HEK293 (cell line): ENCODE measurements around the gene CXXC5.
A peak's percentile ranks its signal among the peaks of the same experiment; 100 is the strongest.

Experiments
- CTCF ChIA-PET: fragments of 350-600 bp; formaldehyde crosslinking; extraction: SDS; loops from one replicate; lab custom pipeline; 2021; ENCODE audit warnings: antibody characterized with exemption; lab: Yijun Ruan, JAX
- POLR2A ChIA-PET: fragments of 300-600 bp; formaldehyde crosslinking; extraction: SDS; loops from one replicate; lab custom pipeline; 2020; ENCODE audit warnings: antibody characterized with exemption, inconsistent platforms; lab: Yijun Ruan, JAX
- H3K27ac ChIP-seq: fragments of 200-500 bp; sonication (Bioruptor generic); 2 replicates; pipeline ENCODE4 v1.5.1; 2014; ENCODE audit warnings: low read depth, low read length, control low read depth, inconsistent platforms; ENCODE audit errors: extremely low read depth
- H3K36me3 ChIP-seq, 2 experiments: fragments of 200-500 bp in 1 of 2; sonication (Bioruptor generic) in 1 of 2; 1 replicate in 1 of 2; 2 replicates in 1 of 2; pipeline ENCODE4 v1.5.1; 2014 to 2017; ENCODE audit warnings: inconsistent platforms in 2 of 2, low read length in 2 of 2; ENCODE audit not compliant: control insufficient read depth in 2 of 2, insufficient read depth in 1 of 2
- H3K4me1 ChIP-seq: fragments of 200-500 bp; sonication (Bioruptor generic); 2 replicates; pipeline ENCODE4 v1.5.1; 2014; ENCODE audit warnings: mild to moderate bottlenecking, low read length, inconsistent platforms; ENCODE audit not compliant: control insufficient read depth, insufficient read depth
- H3K4me3 ChIP-seq: 2 replicates; pipeline ENCODE4 v1.5.1; 2011; ENCODE audit warnings: low read depth, mild to moderate bottlenecking, control low read depth, low read length, moderate library complexity
- H3K9me3 ChIP-seq: fragments of 200-500 bp; sonication (Bioruptor generic); 2 replicates; pipeline ENCODE4 v1.5.1; 2014; ENCODE audit warnings: low read depth, low read length, inconsistent platforms; ENCODE audit not compliant: control insufficient read depth, insufficient read depth
- EGR2 ChIP-seq: fragments of 450-650 bp; formaldehyde crosslinking; IDR thresholded peaks from 2 replicates; pipeline ENCODE4 v1.5.1; 2016; ENCODE audit warnings: low read depth, missing biosample characterization, missing genetic modification characterization
- GLI4 ChIP-seq: fragments of 450-650 bp; formaldehyde crosslinking; IDR thresholded peaks from 2 replicates; pipeline ENCODE4 v1.5.1; 2016; ENCODE audit warnings: missing biosample characterization, missing genetic modification characterization
- HIC1 ChIP-seq: fragments of 450-650 bp; formaldehyde crosslinking; IDR thresholded peaks from 2 replicates; pipeline ENCODE4 v1.5.1; 2016; ENCODE audit warnings: missing biosample characterization, missing genetic modification characterization
- KLF10 ChIP-seq: fragments of 450-650 bp; IDR thresholded peaks from 2 replicates; pipeline ENCODE4 v1.5.1; 2018; ENCODE audit warnings: missing biosample characterization, mild to moderate bottlenecking, missing genetic modification characterization
- KLF9 ChIP-seq: fragments of 450-650 bp; formaldehyde crosslinking; IDR thresholded peaks from 2 replicates; pipeline ENCODE4 v1.5.1; 2016; ENCODE audit warnings: missing biosample characterization, missing genetic modification characterization, low read depth
- RBAK ChIP-seq: fragments of 450-650 bp; formaldehyde crosslinking; IDR thresholded peaks from 2 replicates; pipeline ENCODE4 v1.5.1; 2016; ENCODE audit warnings: missing biosample characterization, missing genetic modification characterization
- REPIN1 ChIP-seq: fragments of 450-650 bp; formaldehyde crosslinking; IDR thresholded peaks from 2 replicates; pipeline ENCODE4 v1.5.1; 2017; ENCODE audit warnings: missing biosample characterization, missing genetic modification characterization, low read depth
- SCRT2 ChIP-seq: fragments of 450-650 bp; formaldehyde crosslinking; IDR thresholded peaks from 2 replicates; pipeline ENCODE4 v1.5.1; 2016; ENCODE audit warnings: missing biosample characterization, missing genetic modification characterization
- SP2 ChIP-seq: fragments of 450-650 bp; formaldehyde crosslinking; IDR thresholded peaks from 2 replicates; pipeline ENCODE4 v1.5.1; 2016; ENCODE audit warnings: missing biosample characterization, missing genetic modification characterization
- ZBTB48 ChIP-seq: fragments of 450-650 bp; formaldehyde crosslinking; IDR thresholded peaks from 2 replicates; pipeline ENCODE4 v1.5.1; 2016; ENCODE audit warnings: missing biosample characterization, missing genetic modification characterization
- ZFP37 ChIP-seq: fragments of 450-650 bp; formaldehyde crosslinking; IDR thresholded peaks from 2 replicates; pipeline ENCODE4 v1.5.1; 2016; ENCODE audit warnings: missing biosample characterization, missing genetic modification characterization
- ZFP41 ChIP-seq: fragments of 450-650 bp; formaldehyde crosslinking; IDR thresholded peaks from 2 replicates; pipeline ENCODE4 v1.5.1; 2016; ENCODE audit warnings: missing biosample characterization, missing genetic modification characterization, borderline replicate concordance
- ZIC2 ChIP-seq: fragments of 450-650 bp; formaldehyde crosslinking; IDR thresholded peaks from 2 replicates; pipeline ENCODE4 v1.5.1; 2016; ENCODE audit warnings: missing biosample characterization, missing genetic modification characterization
- ZNF121 ChIP-seq: fragments of 450-650 bp; formaldehyde crosslinking; IDR thresholded peaks from 2 replicates; pipeline ENCODE4 v1.5.1; 2016; ENCODE audit warnings: missing biosample characterization, missing genetic modification characterization
- ZNF132 ChIP-seq: fragments of 450-650 bp; formaldehyde crosslinking; IDR thresholded peaks from 2 replicates; pipeline ENCODE4 v1.5.1; 2017; ENCODE audit warnings: missing biosample characterization, missing genetic modification characterization, borderline replicate concordance
- ZNF174 ChIP-seq: fragments of 450-650 bp; formaldehyde crosslinking; IDR thresholded peaks from 2 replicates; pipeline ENCODE4 v1.5.0; 2017; ENCODE audit warnings: missing biosample characterization, mild to moderate bottlenecking, missing genetic modification characterization
- ZNF211 ChIP-seq: fragments of 450-650 bp; formaldehyde crosslinking; IDR thresholded peaks from 2 replicates; pipeline ENCODE4 v1.5.1; 2016; ENCODE audit warnings: low read depth, missing biosample characterization, missing genetic modification characterization
- ZNF221 ChIP-seq: fragments of 450-650 bp; formaldehyde crosslinking; IDR thresholded peaks from 2 replicates; pipeline ENCODE4 v1.5.1; 2017; ENCODE audit warnings: missing biosample characterization, missing genetic modification characterization, borderline replicate concordance
- ZNF248 ChIP-seq: fragments of 450-650 bp; formaldehyde crosslinking; IDR thresholded peaks from 2 replicates; pipeline ENCODE4 v1.5.1; 2017; ENCODE audit warnings: missing biosample characterization, missing genetic modification characterization
- ZNF335 ChIP-seq: fragments of 450-650 bp; formaldehyde crosslinking; conservative IDR thresholded peaks from 2 replicates; pipeline ENCODE4 v1.5.1; 2016; ENCODE audit warnings: missing biosample characterization, missing genetic modification characterization
- ZNF416 ChIP-seq: fragments of 450-650 bp; formaldehyde crosslinking; IDR thresholded peaks from 2 replicates; pipeline ENCODE4 v1.5.1; 2016; ENCODE audit warnings: missing biosample characterization, missing genetic modification characterization
- ZNF426 ChIP-seq: fragments of 450-650 bp; formaldehyde crosslinking; IDR thresholded peaks from 2 replicates; pipeline ENCODE4 v1.5.1; 2017; ENCODE audit warnings: missing biosample characterization, missing genetic modification characterization, mild to moderate bottlenecking, inconsistent platforms, moderate library complexity
- ZNF488 ChIP-seq: fragments of 450-650 bp; formaldehyde crosslinking; IDR thresholded peaks from 2 replicates; pipeline ENCODE4 v1.5.1; 2016; ENCODE audit warnings: missing biosample characterization, missing genetic modification characterization
- ZNF521 ChIP-seq: fragments of 450-650 bp; formaldehyde crosslinking; IDR thresholded peaks from 2 replicates; pipeline ENCODE4 v1.5.1; 2017; ENCODE audit warnings: missing biosample characterization, mild to moderate bottlenecking, missing genetic modification characterization
- ZNF530 ChIP-seq: fragments of 450-650 bp; formaldehyde crosslinking; IDR thresholded peaks from 2 replicates; pipeline ENCODE4 v1.5.1; 2016; ENCODE audit warnings: low read depth, missing biosample characterization, missing genetic modification characterization
- ZNF560 ChIP-seq: fragments of 450-650 bp; formaldehyde crosslinking; IDR thresholded peaks from 2 replicates; pipeline ENCODE4 v1.5.1; 2017; ENCODE audit warnings: missing biosample characterization, missing genetic modification characterization, borderline replicate concordance
- ZNF580 ChIP-seq: fragments of 450-650 bp; formaldehyde crosslinking; IDR thresholded peaks from 2 replicates; pipeline ENCODE4 v1.5.1; 2016; ENCODE audit warnings: missing biosample characterization, missing genetic modification characterization
- ZNF585B ChIP-seq: fragments of 450-650 bp; formaldehyde crosslinking; IDR thresholded peaks from 2 replicates; pipeline ENCODE4 v1.5.1; 2016; ENCODE audit warnings: missing biosample characterization, missing genetic modification characterization
- ZNF600 ChIP-seq: fragments of 450-650 bp; formaldehyde crosslinking; IDR thresholded peaks from 2 replicates; pipeline ENCODE4 v1.5.1; 2016; ENCODE audit warnings: missing biosample characterization, missing genetic modification characterization
- ZNF623 ChIP-seq: fragments of 450-650 bp; formaldehyde crosslinking; IDR thresholded peaks from 2 replicates; pipeline ENCODE4 v1.5.1; 2016; ENCODE audit warnings: missing biosample characterization, missing genetic modification characterization
- ZNF654 ChIP-seq: fragments of 450-650 bp; formaldehyde crosslinking; IDR thresholded peaks from 2 replicates; pipeline ENCODE4 v1.5.1; 2016; ENCODE audit warnings: low read depth, missing biosample characterization, missing genetic modification characterization
- ZNF660 ChIP-seq: fragments of 450-650 bp; IDR thresholded peaks from 2 replicates; pipeline ENCODE4 v1.5.1; 2018; ENCODE audit warnings: missing biosample characterization, mild to moderate bottlenecking, missing genetic modification characterization
- ZNF664 ChIP-seq: fragments of 450-650 bp; formaldehyde crosslinking; IDR thresholded peaks from 2 replicates; pipeline ENCODE4 v1.5.1; 2016; ENCODE audit warnings: missing biosample characterization, missing genetic modification characterization
- ZNF792 ChIP-seq: fragments of 450-650 bp; formaldehyde crosslinking; IDR thresholded peaks from 2 replicates; pipeline ENCODE4 v1.5.1; 2016; ENCODE audit warnings: missing biosample characterization, missing genetic modification characterization
- ZNF837 ChIP-seq: fragments of 450-650 bp; formaldehyde crosslinking; IDR thresholded peaks from 2 replicates; pipeline ENCODE4 v1.5.1; 2016; ENCODE audit warnings: missing biosample characterization, missing genetic modification characterization
- TF ChIP-seq, protein P1 (sequence below): fragments of 450-650 bp; IDR thresholded peaks from 2 replicates; pipeline ENCODE4 v1.5.1; 2018; ENCODE audit warnings: missing biosample characterization, mild to moderate bottlenecking, missing genetic modification characterization

Gene CXXC5

GRCh38 chr5:139637438-139638089, 10.6 kb upstream of the CXXC5 start:
- Histone ChIP-seq H3K4me1 (peaks cover 2% of the 10 kb centered on the region; the same call in 1 of the 2 replicates), H3K4me3 (peak overlapping the region; percentile 40), H3K27ac (no peak overlapping the region), H3K9me3 (no peaks in the 10 kb centered on the region), H3K36me3 (peaks cover 0 to 6% of the 10 kb centered on the region in 2 experiments; a peak in 1 of 3 replicates)
- POLR2A ChIA-PET: interaction anchor here (0.6 to 7.2 kb wide), 4 partner anchors 11 to 110 kb away, joined by 3 to 96 read pairs (median 4); partner anchors contain the start of gene CXXC5
- CTCF ChIA-PET: interaction anchor here (0.6 to 14.2 kb wide), 20 partner anchors 8 to 997 kb away, joined by 3 to 269 read pairs (median 4); partner anchors contain the start of gene CXXC5
- no peak for TF ChIP-seq ZNF416 (tag by site-specific recombination)
- TF ChIP-seq SP2: peak; percentile 27
- peak; percentile 16; the same call in 1 of the 2 replicates for TF ChIP-seq ZIC2 (tag by site-specific recombination)
- no peak for TF ChIP-seq GLI4 (tag by site-specific recombination)
- TF ChIP-seq ZNF221 (tag by site-specific recombination): no peak
- TF ChIP-seq RBAK (tag by site-specific recombination): no peak
- TF ChIP-seq ZNF580 (tag by site-specific recombination): no peak
- TF ChIP-seq ZNF623: no peak
- no peak for TF ChIP-seq ZNF248 (tag by site-specific recombination)
- TF ChIP-seq ZNF132: no peak
- peak; percentile 68 for TF ChIP-seq ZNF335 (tag by site-specific recombination)
- no peak for TF ChIP-seq ZNF792
- TF ChIP-seq ZFP41 (tag by site-specific recombination): no peak
- peak; percentile 96 for TF ChIP-seq ZBTB48 (tag by site-specific recombination)
- no peak for TF ChIP-seq ZNF488 (tag by site-specific recombination)
- TF ChIP-seq ZNF837 (tag by site-specific recombination): no peak
- no peak for TF ChIP-seq ZNF560 (tag by site-specific recombination)
- no peak for TF ChIP-seq ZNF654 (tag by site-specific recombination)
- no peak for TF ChIP-seq SCRT2
- no peak for TF ChIP-seq KLF10 (tag by site-specific recombination)
- TF ChIP-seq ZNF174 (tag by site-specific recombination): no peak
- TF ChIP-seq ZNF426 (tag by site-specific recombination): no peak
- no peak for TF ChIP-seq ZNF664
- no peak for TF ChIP-seq ZNF121 (tag by site-specific recombination)
- TF ChIP-seq, protein P1, sequence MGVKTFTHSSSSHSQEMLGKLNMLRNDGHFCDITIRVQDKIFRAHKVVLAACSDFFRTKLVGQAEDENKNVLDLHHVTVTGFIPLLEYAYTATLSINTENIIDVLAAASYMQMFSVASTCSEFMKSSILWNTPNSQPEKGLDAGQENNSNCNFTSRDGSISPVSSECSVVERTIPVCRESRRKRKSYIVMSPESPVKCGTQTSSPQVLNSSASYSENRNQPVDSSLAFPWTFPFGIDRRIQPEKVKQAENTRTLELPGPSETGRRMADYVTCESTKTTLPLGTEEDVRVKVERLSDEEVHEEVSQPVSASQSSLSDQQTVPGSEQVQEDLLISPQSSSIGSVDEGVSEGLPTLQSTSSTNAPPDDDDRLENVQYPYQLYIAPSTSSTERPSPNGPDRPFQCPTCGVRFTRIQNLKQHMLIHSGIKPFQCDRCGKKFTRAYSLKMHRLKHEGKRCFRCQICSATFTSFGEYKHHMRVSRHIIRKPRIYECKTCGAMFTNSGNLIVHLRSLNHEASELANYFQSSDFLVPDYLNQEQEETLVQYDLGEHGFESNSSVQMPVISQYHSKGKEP: 0 out of 2 replicates have a peak, but pooled peaks have one; percentile 21
- TF ChIP-seq ZNF211: no peak
- no peak for TF ChIP-seq ZNF521
- no peak for TF ChIP-seq REPIN1 (tag by site-specific recombination)
- TF ChIP-seq EGR2: peak; percentile 12; the same call in 1 of the 2 replicates
- TF ChIP-seq ZNF600: no peak
- no peak for TF ChIP-seq HIC1 (tag by site-specific recombination)
- TF ChIP-seq ZNF585B (tag by site-specific recombination): no peak
- TF ChIP-seq ZNF530 (tag by site-specific recombination): no peak
- TF ChIP-seq ZFP37 (tag by site-specific recombination): no peak
- 0 out of 2 replicates have a peak, but pooled peaks have one; percentile 46 for TF ChIP-seq KLF9 (tag by site-specific recombination)
- 0 out of 2 replicates have a peak, but pooled peaks have one; percentile 35 for TF ChIP-seq ZNF660 (tag by site-specific recombination)
